A549 treated with Hydrocortisone at 1 μM for 4 hours (cell line): ENCODE data around the gene PDAP1. TPM values are rescaled to one million over a fixed set of nuclear protein-coding genes. Genes with fewer than 3 reads are reported as not detected.

ENCODE experiments used
- total RNA-seq: library from RNA; stranded (reverse); fragments of 200-300 nt; extraction: Qiagen RNA extraction; gene quantifications from 5 replicates; pipeline ENCODE4 v1.2.3, GENCODE V29; 2022

Gene PDAP1, protein sequence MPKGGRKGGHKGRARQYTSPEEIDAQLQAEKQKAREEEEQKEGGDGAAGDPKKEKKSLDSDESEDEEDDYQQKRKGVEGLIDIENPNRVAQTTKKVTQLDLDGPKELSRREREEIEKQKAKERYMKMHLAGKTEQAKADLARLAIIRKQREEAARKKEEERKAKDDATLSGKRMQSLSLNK
- total RNA-seq, result 171 to 212 TPM (median 180 TPM) in 5 replicates

DNA sequence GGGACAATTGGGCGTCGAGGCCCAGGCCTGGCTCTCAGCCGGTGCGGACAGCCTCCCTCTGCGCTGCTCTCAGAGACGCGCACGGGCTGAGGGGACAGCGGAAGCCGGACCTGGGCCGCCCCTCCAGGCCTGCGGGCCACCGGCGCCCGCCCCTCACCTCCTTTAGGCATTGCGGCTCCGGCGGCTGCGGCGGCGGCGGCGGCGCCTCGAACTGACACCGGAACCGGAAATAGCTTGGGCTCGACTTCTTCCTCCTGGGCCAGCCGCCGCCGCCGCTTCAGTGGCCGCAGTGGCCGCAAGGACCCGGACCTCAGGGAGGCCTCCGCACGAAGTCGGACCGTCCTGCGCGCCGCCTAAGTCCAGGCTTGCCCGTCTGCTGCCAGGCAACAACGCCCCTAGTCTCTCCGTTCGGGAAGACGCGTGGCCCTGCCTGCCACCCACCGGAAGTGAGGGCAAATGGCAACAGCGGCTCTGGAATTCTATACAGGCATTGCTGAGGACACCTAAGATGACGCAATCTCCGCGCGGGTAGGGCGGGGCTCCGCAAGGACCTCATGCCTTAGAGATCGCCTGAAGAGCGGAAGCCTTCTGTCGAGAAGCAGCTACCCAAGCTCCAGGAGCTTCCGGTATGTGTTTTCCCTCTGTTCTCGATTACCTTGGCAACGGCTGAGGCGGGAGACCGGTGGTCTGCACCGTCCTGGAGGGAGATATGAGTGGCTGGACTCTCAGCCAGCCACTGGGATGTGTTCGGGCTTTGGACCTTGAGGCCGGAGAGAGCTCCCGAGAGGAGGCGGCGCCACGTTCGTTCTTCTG is at the start of gene PDAP1, which contains the start of gene BUD31:
Gene PDAP1 (minus strand): TSS at position 219 of the 813 bp plus-strand sequence. CDS start 49 bp downstream, at position 170.
Gene BUD31 (plus strand): TSS at position 591 of the 813 bp plus-strand sequence. CDS start 2,124 bp downstream, outside the sequence.

DNA sequence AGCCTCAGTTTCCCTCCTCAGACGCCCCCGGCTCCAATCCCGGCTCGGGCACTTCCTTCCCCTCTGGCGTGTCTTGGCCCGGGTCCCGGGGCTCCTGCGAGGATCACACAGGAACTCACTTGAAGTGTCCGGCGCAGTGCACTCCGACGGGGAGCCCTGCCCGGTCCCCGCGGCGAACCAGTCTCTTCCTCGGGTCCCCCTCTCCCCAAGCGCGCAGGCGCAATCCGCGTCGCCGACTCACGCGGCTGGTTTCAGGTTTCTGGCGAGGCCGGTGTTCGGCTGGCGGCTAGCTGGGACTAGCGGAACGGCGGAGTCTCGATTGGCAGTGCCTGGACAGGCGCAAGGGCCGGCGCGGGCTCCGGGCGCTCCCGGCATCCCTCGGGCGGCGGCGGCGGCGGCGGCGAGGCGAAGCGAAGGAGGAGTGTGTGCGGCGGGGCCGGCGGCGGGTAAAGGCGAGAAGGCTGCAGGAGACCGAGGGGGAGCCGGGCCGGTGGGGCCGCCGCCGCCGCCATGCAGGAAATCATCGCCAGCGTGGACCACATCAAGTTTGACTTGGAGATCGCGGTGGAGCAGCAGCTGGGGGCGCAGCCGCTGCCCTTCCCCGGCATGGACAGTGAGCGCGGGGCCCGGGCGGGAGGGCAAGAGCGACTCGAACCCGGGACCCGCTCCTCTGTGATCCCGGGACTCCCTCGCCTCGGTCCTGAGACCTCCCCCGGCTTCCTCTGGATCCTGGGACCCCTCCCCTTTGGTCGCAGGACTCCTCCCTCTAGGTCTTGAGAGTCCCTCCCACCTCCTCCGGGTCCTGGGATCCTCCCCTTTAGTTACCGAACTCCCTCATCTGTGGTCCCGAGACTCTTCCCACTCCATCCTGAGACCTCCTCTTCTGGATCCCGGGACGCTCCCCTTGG is 30.4 kb upstream of the PDAP1 start, which contains the start of the genes CPSF4 and PTCD1:
Gene CPSF4 (plus strand): TSS at position 371 of the 908 bp plus-strand sequence. CDS start 140 bp downstream, at position 511.
Gene PTCD1 (minus strand): TSS at position 226 of the 908 bp plus-strand sequence. CDS start 3,556 bp downstream, outside the sequence.

DNA sequence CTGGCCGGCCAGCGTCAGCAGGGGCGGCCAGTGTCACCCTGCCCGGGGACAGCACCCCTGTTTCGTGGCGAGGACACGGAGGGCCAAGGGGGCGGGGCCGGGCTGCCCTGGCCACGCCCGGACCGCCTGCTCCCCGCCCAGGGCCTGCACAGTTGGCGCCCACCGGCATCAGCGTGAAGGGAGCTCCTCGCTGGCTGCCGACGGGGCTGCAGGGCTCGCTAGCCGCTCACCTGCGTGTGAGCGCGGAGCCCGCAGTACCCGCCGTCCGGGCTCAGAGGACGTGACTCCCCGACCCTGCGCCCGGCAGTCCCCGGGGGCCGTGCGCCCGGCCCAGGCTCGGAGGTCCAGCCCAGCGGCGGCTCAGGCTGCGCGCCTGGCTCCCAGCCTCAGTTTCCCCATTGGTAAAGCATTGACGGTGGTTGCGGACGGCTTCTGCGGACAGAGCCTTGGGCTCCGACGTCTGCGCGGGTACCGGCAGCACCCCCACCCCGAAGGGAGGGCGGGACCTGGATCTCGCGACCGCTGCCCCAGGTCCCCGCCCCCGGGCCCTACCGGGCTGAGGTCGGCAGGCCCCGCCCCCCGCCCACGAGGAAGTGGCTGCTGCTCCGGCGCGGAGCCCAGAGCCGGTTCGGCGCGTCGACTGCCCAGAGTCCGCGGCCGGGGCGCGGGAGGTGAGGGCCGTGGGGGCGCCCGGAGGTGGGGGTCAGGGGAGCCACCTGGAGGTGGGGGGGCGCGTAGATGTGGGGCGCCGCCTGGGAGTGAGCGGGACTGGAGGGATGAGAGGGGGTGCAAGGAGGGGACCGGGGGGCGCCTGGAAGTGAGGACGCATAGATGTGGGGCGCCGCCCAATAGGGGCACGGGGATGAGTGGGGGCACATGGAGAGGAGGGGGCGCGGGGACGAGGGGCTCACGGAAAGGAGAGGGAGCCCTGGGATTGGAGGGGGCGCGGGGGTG is 34.0 kb downstream of the PDAP1 start, which contains the start of gene ARPC1B:
Gene ARPC1B (plus strand): TSS at position 620 of the 954 bp plus-strand sequence. CDS start 10,985 bp downstream, outside the sequence.

Other genes with a start within 250 kb of the PDAP1 start
- 0.97 to 1.6 TPM (median 1.3 TPM) in 5 replicates for gene KPNA7, start 200.5 kb downstream of the PDAP1 start, total RNA-seq
- 0.24 to 0.41 TPM (median 0.35 TPM) in 5 replicates for gene MYH16, start 135.8 kb downstream of the PDAP1 start, total RNA-seq
- 117 to 137 TPM (median 126 TPM) in 5 replicates for gene ARPC1A, start 82.7 kb downstream of the PDAP1 start, total RNA-seq
- 263 to 311 TPM (median 280 TPM) in 5 replicates for gene ARPC1B, start 33.9 kb downstream of the PDAP1 start, total RNA-seq
- 117 to 155 TPM (median 139 TPM) in 5 replicates for gene BUD31, start 372 bp upstream of the PDAP1 start, total RNA-seq
- 5.8 to 9.9 TPM (median 6.9 TPM) in 5 replicates for gene PTCD1, start 30.2 kb upstream of the PDAP1 start, total RNA-seq
- gene CPSF4, start 30.3 kb upstream of the PDAP1 start, total RNA-seq, result 36.8 to 42.9 TPM (median 39.4 TPM) in 5 replicates
- 888 to 1,049 TPM (median 936 TPM) in 5 replicates for gene ATP5MF, start 57.6 kb upstream of the PDAP1 start, total RNA-seq
- gene ZNF789, start 64.3 kb upstream of the PDAP1 start, total RNA-seq, result 6.1 to 9.6 TPM (median 7.3 TPM) in 5 replicates
- 15.7 to 18.2 TPM (median 17.3 TPM) in 5 replicates for gene ZNF394, start 91.7 kb upstream of the PDAP1 start, total RNA-seq
- gene ZKSCAN5, start 96.1 kb upstream of the PDAP1 start, total RNA-seq, result 8.7 to 11.6 TPM (median 9.7 TPM) in 5 replicates
- 6.0 to 6.8 TPM (median 6.2 TPM) in 5 replicates for gene FAM200A, start 143.5 kb upstream of the PDAP1 start, total RNA-seq
- gene ZNF655, start 150.0 kb upstream of the PDAP1 start, total RNA-seq, result 53.6 to 57.4 TPM (median 54.1 TPM) in 5 replicates
- gene TMEM225B, start 189.7 kb upstream of the PDAP1 start, total RNA-seq, result 0.89 to 1.3 TPM (median 1.1 TPM) in 5 replicates
- gene ZSCAN25, start 208.3 kb upstream of the PDAP1 start, total RNA-seq, result 8.2 to 10.5 TPM (median 10.0 TPM) in 5 replicates